ENCODE results near the gene SPAG17.

Gene SPAG17

GRCh38 chr1:118047650-118048224, 137.3 kb downstream of the SPAG17 start:
- DNase-seq: no peak

- DNase-seq: no peak
Observed at GRCh38 chr1:118047006-118047649, 137.9 kb downstream of the SPAG17 start.

- DNase-seq: no peak
Observed at GRCh38 chr1:118043624-118044023, 141.4 kb downstream of the SPAG17 start.

- no peak for DNase-seq
Observed at GRCh38 chr1:118042501-118042900, 142.5 kb downstream of the SPAG17 start.

- no peak for DNase-seq
Observed at GRCh38 chr1:118039170-118039569, 145.9 kb downstream of the SPAG17 start.

GRCh38 chr1:118032883-118033282, 152.1 kb downstream of the SPAG17 start:
- no peak for DNase-seq

GRCh38 chr1:118028267-118028666, 156.8 kb downstream of the SPAG17 start:
- no peak for DNase-seq

DNA sequence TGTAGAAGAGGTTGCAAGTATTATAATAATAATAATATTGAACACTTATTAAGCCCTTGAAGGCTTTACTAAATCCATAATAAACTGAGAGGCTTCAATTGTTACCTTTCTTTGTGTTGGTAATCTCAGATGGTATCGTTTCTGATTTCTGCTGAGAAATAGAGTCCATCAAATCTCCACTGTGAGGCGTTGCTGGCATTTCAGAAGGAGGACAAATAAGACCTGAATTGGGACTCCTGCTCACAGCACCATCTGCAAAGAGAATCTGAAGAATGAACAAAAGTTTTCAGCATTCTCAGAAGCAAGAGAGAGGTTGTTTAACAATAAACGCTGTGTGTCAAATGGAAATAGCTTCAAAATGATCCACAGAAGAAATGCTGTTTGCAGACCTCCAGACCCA, 161.8 kb downstream of the SPAG17 start:
- no peak for DNase-seq

GRCh38 chr1:118021668-118022067, 163.4 kb downstream of the SPAG17 start:
- DNase-seq: no peak

- no peak for DNase-seq
Observed at GRCh38 chr1:118018060-118018459, 167.0 kb downstream of the SPAG17 start.

DNA sequence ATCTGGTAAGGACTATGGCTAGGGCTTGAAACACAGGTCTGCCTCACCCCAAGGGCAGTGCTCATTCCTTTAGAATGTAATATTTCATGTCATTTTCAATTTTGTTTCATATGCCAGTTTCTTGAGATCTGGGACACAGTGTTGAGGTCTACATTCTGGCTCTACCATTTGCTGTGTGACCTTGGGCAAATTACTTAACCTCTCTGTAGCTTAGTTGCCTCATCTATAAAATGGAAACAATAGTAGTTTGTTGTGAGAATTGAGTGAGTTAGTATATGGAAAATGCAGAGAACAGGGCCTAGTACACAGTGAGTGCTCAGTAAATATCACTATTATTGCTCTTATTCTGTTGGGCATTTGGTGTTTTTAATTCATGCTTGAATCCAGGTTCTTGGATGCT, 171.1 kb downstream of the SPAG17 start:
- DNase-seq: no peak

DNA sequence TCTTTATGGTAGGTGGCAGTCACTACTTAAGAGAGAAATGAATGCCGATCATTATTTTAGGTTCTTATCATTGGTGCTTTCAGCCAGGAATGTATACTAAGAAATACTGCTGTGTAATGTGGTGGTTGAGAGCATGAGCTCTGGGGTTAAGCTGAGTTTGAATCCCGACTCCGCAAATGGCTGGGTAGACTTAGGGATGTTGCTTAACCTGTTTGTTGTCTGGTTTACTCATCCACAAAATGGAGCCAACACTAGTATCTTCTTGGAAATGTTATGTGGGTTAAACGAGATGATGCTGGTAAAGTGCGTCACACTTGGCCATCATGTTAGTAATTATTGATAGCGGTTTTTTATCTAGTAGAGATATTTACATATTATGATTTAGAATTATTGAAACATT, 171.7 kb downstream of the SPAG17 start:
- no peak for DNase-seq

GRCh38 chr1:118012515-118013124, 172.4 kb downstream of the SPAG17 start:
- DNase-seq: no peak

DNA sequence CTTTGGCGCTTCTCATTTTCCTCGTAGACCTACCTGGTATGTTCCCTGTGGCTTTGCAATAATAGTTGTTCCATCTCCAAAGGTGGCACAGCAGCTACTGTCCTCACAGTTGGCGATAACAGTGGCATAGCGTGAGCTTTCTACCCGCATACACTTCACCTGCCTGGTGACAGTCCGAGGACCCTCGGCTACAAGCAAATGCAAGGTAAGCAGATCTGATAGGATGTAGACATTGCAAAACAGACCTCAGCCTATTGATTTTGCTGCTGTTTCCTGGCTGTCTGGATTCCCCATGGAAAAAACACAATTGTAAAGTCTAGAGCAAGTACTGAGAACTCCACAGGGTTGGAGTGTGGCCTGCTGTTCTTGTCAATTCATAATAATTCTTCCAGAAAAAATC, 177.0 kb downstream of the SPAG17 start:
- DNase-seq: no peak

DNA sequence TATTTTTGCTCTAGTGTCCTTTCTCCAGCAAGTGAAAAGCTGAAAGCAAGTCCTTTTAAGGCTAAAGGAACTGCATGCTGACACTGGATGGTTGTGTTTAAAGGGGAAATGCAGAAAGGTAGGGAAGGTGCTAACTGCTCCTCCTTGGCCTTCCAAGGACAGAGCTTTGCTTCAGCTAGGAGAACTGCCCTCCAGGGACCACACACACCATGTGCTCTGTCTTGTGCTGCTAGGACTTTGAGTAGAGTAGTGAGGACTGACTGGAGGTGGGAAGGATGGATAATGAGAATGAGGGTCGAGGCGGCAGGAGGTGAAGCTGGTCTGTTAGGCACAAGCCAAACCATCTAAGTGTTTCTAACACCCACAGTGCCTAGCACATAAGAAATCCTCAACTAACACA, 177.6 kb downstream of the SPAG17 start:
- no peak for DNase-seq

GRCh38 chr1:118004312-118004711, 180.7 kb downstream of the SPAG17 start:
- DNase-seq: no peak

DNA sequence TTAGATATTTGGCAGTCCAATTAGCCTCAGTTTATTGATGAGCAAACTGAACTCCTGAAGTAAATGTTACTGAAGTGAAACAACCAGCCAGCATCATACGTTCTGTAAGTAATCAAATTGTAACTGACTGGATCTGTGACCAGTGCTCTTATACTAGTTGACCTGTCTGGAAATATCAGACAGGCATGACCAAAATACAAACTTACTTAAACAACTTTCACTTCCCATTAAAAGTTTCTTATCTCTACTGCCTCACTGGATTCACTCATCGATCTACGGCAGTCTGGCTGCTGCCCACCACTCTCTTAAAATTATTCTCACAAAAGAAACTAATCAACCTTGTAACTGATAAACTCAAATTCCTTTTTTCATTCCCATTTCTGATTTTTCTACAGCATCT, 199.1 kb downstream of the SPAG17 start:
- no peak for DNase-seq

GRCh38 chr1:117985239-117985638, 199.8 kb downstream of the SPAG17 start:
- DNase-seq: no peak

GRCh38 chr1:117981455-117982192, 203.4 kb downstream of the SPAG17 start:
- no peak for DNase-seq

- DNase-seq: no peak
Observed at GRCh38 chr1:117976381-117976780, 208.6 kb downstream of the SPAG17 start.

DNA sequence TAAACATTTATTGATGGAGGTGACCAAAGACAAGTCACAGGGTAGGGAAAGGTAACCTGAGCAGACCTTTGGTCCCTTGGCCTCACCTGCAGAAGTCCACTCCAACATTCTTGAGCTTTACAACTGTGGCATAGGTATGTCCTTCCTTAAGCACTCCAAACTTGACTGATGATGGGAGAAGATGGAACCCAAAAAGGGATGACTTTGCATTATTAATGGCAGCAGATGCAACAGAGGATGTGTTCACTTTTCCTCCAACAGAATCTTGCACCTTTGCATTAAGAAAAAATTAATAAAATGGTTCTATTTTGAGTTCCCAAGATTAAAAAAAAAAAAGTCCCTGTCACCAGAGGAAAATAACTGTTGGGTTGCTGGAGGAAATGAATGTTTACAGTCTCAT, 213.3 kb downstream of the SPAG17 start:
- no peak for DNase-seq

- no peak for DNase-seq
Observed at GRCh38 chr1:117970252-117970651, 214.8 kb downstream of the SPAG17 start.

GRCh38 chr1:117967881-117968280, 217.1 kb downstream of the SPAG17 start:
- DNase-seq: no peak

- DNase-seq: no peak
Observed at GRCh38 chr1:117967477-117967876, 217.6 kb downstream of the SPAG17 start.
